Esophagus squamous epithelium (tissue), 5 donors: ENCODE results near the gene DNAJC4. TPM values are rescaled to one million over a fixed set of nuclear protein-coding genes. Genes with fewer than 3 reads are reported as not detected.

ENCODE experiments used
- DNase-seq: peaks from one replicate; lab custom pipeline; 2025; lab: John Stamatoyannopoulos, UW
- H3K27ac ChIP-seq, 4 donors: fragments of 200-600 bp; sonication (generic); one replicate each; pipeline ENCODE4 v1.5.1; 2016 to 2019; ENCODE audit warnings: mild to moderate bottlenecking in 1 of 4
- H3K27me3 ChIP-seq, 4 donors: fragments of 200-600 bp; sonication (generic); 1 replicate in 3 of 4; 2 replicates in 1 of 4; pipeline versions ENCODE4 v1.5.1 to v1.6.0; 2017 to 2021; ENCODE audit warnings: antibody characterized with exemption in 1 of 4
- H3K36me3 ChIP-seq, 3 donors: fragments of 200-600 bp; sonication (generic); one replicate each; pipeline ENCODE4 v1.5.1; 2016 to 2019
- H3K4me1 ChIP-seq, 3 donors: fragments of 200-600 bp; sonication (generic); one replicate each; pipeline ENCODE4 v1.5.1; 2017 to 2019
- H3K4me3 ChIP-seq, 4 donors: fragments of 200-600 bp; sonication (generic); 1 replicate in 3 of 4; 2 replicates in 1 of 4; pipeline ENCODE4 v1.5.1; 2016 to 2019; ENCODE audit warnings: mild to moderate bottlenecking in 2 of 4, moderate library complexity in 1 of 4
- H3K9me3 ChIP-seq, 3 donors: fragments of 200-600 bp; sonication (generic); one replicate each; pipeline ENCODE4 v1.5.1; 2016 to 2019
- POLR2A ChIP-seq, 4 donors: fragments of 450-650 bp; IDR thresholded peaks; one replicate each; pipeline ENCODE4 v1.6.1; 2017; ENCODE audit warnings: antibody characterized with exemption in 4 of 4, mild to moderate bottlenecking in 4 of 4, moderate library complexity in 3 of 4
- WGBS, 2 donors: methylation state at CpG; one replicate each; pipeline ENCODE4 v1.1.5; 2018; 5-methylcytosine and 5-hydroxymethylcytosine counted together
- intact Hi-C: fragments of 100-400 bp; cut with DNase I; formaldehyde crosslinking; loops from one replicate; pipeline ENCODE4 v1.15.0; 2022
- total RNA-seq, 4 donors: library from RNA; depleted of rRNA; stranded (reverse); fragments of >200 nt; gene quantifications; one replicate each; pipeline ENCODE4 v1.1.0, GENCODE V29; 2016
- TF ChIP-seq, protein P1 (sequence below), 6 experiments: fragments of 450-650 bp in 4 of 6; fragments of 200-600 bp in 2 of 6; sonication (generic) in 2 of 6; IDR thresholded peaks; one replicate each; pipeline ENCODE4 v1.5.1; 2016 to 2019; ENCODE audit warnings: antibody characterized with exemption in 6 of 6, mild to moderate bottlenecking in 4 of 6, moderate library complexity in 4 of 6
- donor health status: DM: yes; HTN: yes; CAD: no.

Gene DNAJC4
- total RNA-seq: 10 to 100 TPM in 3 of 4 donors, 1 to 10 TPM in 1; 8.9 to 27.1 (median 16.8) TPM

DNA sequence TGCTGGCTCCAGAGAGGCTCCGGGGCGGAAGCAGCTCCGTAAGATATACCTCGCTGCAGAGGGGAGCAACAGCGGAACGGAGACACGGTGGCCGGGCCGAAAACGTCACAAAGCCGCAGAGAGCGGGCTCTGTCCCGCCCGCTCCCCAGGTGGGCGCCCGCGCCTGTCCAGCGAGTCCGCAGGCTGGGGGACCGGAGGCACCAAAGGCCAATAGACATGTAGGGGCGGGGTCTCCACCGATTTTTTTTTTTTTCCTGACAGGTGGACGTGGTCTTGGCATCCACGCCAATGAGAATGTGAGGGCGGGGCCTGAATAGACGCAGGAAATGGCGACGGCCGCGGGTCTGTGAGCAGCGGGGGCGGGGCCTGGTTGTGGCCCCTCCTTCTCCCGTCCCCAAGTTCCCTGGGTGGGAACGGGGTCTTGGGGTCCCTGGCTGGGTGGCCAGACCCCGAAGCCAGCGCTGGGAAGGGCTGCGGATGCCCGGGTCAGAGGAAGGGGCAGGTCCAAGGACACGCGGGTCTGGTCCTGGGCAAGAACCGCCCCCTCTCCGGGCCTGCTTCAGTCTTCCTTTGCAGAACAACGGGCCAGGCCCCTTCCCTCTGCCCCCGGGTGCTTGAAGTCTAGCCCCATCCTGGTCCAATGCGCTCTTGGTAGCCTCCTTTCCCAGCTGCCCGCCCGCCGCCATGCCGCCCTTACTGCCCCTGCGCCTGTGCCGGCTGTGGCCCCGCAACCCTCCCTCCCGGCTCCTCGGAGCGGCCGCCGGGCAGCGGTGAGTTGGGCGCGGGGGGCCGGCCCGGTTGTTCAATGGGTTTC lies at the start of gene DNAJC4:
TSS of gene DNAJC4 (plus strand) at position 378 of the 814 bp plus-strand sequence. CDS start at position 685, 307 bp downstream.
- Histone ChIP-seq H3K36me3 (no peaks in the 10 kb centered on the region), H3K27me3 (no peaks in the 10 kb centered on the region), H3K27ac (peak within 1 kb of the TSS; percentile 86 to 97 (median 94)), H3K4me1 (peaks cover 33 to 90% (median 49%) of the 10 kb centered on the region in 3 donors), H3K4me3 (peak within 1 kb of the TSS; percentile 55 to 88 (median 82)), H3K9me3 (no peaks in the 10 kb centered on the region)
- TF ChIP-seq, protein P1, sequence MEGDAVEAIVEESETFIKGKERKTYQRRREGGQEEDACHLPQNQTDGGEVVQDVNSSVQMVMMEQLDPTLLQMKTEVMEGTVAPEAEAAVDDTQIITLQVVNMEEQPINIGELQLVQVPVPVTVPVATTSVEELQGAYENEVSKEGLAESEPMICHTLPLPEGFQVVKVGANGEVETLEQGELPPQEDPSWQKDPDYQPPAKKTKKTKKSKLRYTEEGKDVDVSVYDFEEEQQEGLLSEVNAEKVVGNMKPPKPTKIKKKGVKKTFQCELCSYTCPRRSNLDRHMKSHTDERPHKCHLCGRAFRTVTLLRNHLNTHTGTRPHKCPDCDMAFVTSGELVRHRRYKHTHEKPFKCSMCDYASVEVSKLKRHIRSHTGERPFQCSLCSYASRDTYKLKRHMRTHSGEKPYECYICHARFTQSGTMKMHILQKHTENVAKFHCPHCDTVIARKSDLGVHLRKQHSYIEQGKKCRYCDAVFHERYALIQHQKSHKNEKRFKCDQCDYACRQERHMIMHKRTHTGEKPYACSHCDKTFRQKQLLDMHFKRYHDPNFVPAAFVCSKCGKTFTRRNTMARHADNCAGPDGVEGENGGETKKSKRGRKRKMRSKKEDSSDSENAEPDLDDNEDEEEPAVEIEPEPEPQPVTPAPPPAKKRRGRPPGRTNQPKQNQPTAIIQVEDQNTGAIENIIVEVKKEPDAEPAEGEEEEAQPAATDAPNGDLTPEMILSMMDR (IDR thresholded peaks at IDR 0.05): no peak
- TF ChIP-seq POLR2A (IDR thresholded peaks at IDR 0.05): peak in 2 of 4 donors; percentile 24 to 57
- peak; percentile 76 for DNase-seq
- intact Hi-C loops: no loop called here
- 0 to 1% methylated on average over 20 to 21 of the region's 62 CpGs for WGBS, 2 donors

DNA sequence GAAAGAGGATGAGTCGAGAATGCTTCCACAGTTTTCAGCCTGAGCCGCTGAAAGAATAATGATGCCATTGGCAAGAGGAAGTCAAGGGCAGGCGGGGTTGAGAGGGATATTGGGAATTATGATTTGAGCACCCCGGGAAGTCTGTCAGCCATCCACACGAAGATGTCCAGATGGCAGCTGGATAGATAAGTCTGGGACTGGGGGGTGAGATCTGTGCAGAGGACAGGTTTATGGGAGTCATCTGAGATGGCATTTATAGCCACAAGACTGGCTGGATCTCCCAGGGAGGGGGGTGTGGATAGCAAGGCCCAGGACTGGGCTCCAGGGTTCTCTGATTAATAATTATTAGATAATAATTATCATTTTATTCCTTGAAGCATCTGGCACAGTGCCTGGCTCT lies 49.5 kb upstream of the DNAJC4 start:
- TF ChIP-seq, protein P1 (IDR thresholded peaks at IDR 0.05): no peak
- TF ChIP-seq POLR2A (IDR thresholded peaks at IDR 0.05): no peak
- Histone ChIP-seq H3K9me3 (no peaks in the 10 kb centered on the region), H3K4me3 (no peak overlapping the region), H3K36me3 (no peaks in the 10 kb centered on the region), H3K27me3 (no peaks in the 10 kb centered on the region), H3K27ac (peak overlapping the region; percentile 20 to 87 (median 81)), H3K4me1 (peaks cover 26 to 48% (median 30%) of the 10 kb centered on the region in 3 donors)
- intact Hi-C loops: no loop called here
- 51 to 83% methylated on average over 5 of the region's 5 CpGs for WGBS, 2 donors
- DNase-seq: no peak

DNA sequence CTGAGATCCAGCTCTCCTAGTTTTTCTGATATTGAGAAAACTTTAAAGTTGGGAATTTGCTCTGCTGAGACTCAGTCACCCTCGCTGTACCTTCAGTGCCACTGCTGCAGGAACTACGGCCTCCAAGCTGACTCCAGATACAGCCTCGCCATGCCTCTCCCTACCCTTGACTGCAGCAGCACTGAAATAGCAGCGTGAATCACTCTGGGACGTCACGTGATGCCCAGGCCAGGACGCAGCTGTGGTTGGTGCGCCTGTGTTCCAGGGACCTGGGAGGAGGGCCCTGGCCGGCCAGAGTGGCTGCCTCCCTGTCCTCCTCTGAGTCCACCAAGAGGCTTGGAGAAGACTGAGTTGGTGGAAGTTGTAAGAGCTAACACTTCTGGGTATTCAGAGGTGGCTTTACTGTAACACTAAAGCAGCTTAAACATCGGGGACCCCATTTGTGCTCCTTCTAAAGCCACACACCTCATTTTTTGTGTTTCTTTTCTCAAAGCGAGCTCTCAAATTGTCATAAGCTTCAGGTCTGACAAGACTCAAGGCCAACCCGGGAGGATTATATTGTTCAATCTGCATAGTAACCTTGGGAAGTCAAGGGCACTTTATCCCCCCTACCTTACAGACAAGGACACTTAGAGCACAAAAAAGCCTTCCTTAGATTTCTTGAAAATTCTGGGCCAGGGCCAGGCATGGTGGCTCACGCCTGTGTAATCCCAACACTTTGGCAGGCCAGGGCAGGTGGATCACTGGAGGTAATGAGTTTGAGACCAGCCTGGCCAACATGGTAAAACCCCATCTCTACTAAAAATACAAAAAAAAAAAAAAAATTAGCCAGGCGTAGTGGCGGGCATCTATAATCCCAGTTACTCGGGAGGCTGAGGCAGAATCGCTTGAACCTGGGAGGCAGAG lies 48.6 kb upstream of the DNAJC4 start:
- H3K4me3 ChIP-seq: peak overlapping the region in 2 of 4 donors; percentile 3 to 19
- DNase-seq: peak; percentile 45
- H3K9me3 ChIP-seq: no peaks in the 10 kb centered on the region
- peak in 3 of 4 donors; percentile 61 to 77 (median 70) for TF ChIP-seq POLR2A (IDR thresholded peaks at IDR 0.05)
- TF ChIP-seq, protein P1 (IDR thresholded peaks at IDR 0.05): peak in 2 of 6 experiments; percentile 4 to 29
- H3K36me3 ChIP-seq: no peaks in the 10 kb centered on the region
- peak overlapping the region; percentile 60 to 87 (median 81) for H3K27ac ChIP-seq
- peaks cover 26 to 48% (median 30%) of the 10 kb centered on the region in 3 donors for H3K4me1 ChIP-seq
- intact Hi-C loops: no loop called here
- WGBS, 2 donors: 28 to 39% methylated on average over 11 to 12 of the region's 17 CpGs
- H3K27me3 ChIP-seq: no peaks in the 10 kb centered on the region

DNA sequence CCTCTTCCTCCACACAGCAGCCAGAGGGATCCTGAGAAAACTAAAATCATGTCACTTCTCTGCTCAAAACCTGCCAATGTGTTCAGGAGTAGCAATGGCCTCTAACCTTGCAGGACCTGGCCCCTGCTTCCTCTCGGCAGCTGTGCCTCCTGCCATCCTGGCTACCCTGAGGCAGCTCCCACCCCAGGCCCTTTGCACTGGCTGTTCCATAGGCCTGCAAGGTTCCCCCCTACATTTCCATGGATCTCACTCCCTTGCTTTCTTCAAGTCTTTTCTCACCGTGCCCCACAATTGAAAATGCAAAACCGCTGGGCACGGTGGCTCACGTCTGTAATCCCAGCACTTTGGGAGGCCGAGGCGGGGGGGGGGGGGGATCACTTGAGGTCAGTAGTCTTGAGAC lies 46.5 kb upstream of the DNAJC4 start:
- WGBS, 2 donors: 80% methylated on average over 1 of the region's 7 CpGs; no CpG with 5 or more reads in 1 of the 2 donors

More for the DNA sequence above, 46.5 kb upstream of the DNAJC4 start:
- Histone ChIP-seq H3K27ac (peak overlapping the region in 3 of 4 donors; percentile 54 to 100 (median 95)), H3K36me3 (peaks cover 0 to 6% (median 0%) of the 10 kb centered on the region in 3 donors), H3K27me3 (no peaks in the 10 kb centered on the region), H3K4me3 (no peak overlapping the region), H3K9me3 (no peaks in the 10 kb centered on the region), H3K4me1 (peaks cover 26 to 48% (median 38%) of the 10 kb centered on the region in 3 donors)
- intact Hi-C loops: no loop called here
- no peak for TF ChIP-seq POLR2A (IDR thresholded peaks at IDR 0.05)
- TF ChIP-seq, protein P1 (IDR thresholded peaks at IDR 0.05): no peak
- DNase-seq: no peak
